ENCODE measurements around the gene ASIC3.
"Not testable (repeated sequence)": the region's sequence is repeated elsewhere in the genome, so short reads cannot be mapped to it uniquely, and the experiment has no call there.

The ASIC3 gene

DNA sequence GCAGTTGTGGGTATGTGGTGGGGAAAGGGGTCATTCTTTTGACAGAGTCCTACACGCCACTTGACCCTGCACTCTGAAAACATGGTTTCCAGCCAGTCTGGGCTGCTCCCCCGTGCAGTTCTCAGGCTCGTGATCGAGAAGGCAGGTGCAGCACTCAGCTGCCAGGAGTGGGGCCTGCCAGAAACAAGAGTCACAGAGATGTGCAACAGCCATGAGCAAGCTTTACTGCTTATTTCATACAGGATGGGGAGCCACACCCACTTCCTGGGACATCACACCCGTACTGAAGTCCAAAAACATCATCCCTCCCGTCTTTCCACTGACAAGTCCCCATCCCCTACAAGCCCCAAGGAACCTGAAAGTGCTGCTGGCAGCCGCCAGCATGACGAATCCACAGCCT is 33.4 kb upstream of the ASIC3 start:
- DNase-seq: no peak

- no peak for DNase-seq
Observed at GRCh38 chr7:151015967-151016366, 32.4 kb upstream of the ASIC3 start.

- no peak for DNase-seq
Observed at GRCh38 chr7:151016505-151016904, 31.8 kb upstream of the ASIC3 start.

- no peak for DNase-seq
Observed at GRCh38 chr7:151016942-151017341, 31.4 kb upstream of the ASIC3 start.

DNA sequence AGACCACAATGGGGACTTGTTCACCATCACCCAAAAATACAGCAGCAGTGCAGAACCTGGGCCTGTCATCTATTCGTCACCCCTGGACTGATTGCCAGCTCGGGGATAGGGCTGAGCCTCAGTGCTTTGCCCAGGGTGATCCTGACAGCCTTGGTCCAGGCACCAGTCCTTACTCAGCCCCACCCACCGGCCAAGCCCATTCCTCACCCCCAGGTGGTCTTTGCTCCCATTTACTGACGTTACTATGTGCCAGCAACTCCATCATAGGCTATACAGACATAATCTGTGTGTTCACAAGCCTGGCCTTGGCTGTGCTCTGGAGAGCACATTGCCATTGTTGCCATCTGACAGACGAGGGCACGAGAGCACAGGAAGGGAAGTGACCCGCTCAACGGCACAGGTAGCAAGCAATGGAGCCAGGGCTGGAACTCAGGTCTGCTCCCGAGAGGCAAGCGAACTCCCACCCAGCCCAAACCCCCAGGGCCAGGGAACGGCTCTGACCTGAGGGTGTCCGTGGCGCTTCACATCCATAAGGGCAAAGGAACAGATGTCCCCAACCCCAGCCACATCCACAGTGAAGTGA is 30.9 kb upstream of the ASIC3 start:
- DNase-seq: no peak

GRCh38 chr7:151017953-151018420 is 30.3 kb upstream of the ASIC3 start:
- peak; percentile 86 for DNase-seq

- DNase-seq: peak; percentile 70
Observed at GRCh38 chr7:151018421-151019129, 29.8 kb upstream of the ASIC3 start.

GRCh38 chr7:151019130-151019447 is 29.2 kb upstream of the ASIC3 start:
- DNase-seq: no peak

GRCh38 chr7:151020231-151020630 is 28.1 kb upstream of the ASIC3 start:
- no peak for DNase-seq

DNA sequence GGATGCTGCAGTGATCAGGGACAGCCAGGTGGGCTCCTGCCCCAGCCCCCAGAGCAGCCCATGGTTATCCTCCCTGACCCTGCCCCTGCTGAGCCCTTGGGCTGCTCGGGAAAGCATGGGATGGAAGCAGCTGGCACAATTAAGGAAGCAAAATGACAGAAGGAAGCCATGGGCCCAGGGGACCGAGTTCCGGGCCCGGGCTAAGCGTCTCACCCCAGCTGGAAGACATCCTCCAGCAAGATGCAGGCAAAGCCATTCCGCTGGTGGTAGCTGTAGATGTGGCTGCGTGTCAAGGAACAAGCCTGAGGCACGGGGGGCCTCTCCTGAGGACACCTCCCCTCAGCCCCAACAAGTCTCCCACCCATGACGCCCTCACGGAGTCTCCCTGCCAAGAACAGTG is 25.1 kb upstream of the ASIC3 start:
- no peak for DNase-seq

DNA sequence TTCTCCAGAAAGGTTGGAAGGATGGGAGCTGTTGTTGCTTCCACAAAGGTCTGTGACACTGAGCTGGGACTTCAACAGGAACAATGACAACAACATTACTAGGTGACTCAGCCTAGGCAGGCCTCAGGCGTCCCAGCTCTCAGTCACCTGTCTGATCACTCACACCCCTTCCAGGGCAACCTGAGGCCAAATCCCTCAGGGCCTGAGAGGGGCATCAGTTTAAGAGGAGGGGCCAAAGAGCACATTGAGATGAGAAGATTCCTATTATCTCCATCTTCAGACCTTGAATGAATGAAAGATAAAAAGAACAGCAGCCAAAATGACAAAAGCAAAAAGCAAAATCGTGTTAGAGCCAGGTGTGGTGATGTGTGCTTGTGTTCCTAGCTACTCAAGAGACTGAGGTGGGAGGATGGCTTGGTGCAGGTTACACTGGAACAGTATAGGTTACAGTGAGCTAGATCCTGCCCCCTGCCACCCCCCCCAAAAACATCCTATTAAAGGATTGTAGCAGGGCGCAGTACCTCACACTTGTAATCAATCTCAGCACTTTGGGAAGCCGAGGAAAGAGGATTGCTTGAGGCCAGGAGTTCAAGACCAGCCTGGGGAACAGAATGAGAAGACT is 23.8 kb upstream of the ASIC3 start, which contains the start of gene ATG9B:
TSS of gene ATG9B (minus strand) at position 60 of the 622 bp plus-strand sequence. CDS start 71 bp downstream, outside the sequence.
- DNase-seq: no peak

- DNase-seq: no peak
Observed at GRCh38 chr7:151025924-151026671, 22.2 kb upstream of the ASIC3 start.

DNA sequence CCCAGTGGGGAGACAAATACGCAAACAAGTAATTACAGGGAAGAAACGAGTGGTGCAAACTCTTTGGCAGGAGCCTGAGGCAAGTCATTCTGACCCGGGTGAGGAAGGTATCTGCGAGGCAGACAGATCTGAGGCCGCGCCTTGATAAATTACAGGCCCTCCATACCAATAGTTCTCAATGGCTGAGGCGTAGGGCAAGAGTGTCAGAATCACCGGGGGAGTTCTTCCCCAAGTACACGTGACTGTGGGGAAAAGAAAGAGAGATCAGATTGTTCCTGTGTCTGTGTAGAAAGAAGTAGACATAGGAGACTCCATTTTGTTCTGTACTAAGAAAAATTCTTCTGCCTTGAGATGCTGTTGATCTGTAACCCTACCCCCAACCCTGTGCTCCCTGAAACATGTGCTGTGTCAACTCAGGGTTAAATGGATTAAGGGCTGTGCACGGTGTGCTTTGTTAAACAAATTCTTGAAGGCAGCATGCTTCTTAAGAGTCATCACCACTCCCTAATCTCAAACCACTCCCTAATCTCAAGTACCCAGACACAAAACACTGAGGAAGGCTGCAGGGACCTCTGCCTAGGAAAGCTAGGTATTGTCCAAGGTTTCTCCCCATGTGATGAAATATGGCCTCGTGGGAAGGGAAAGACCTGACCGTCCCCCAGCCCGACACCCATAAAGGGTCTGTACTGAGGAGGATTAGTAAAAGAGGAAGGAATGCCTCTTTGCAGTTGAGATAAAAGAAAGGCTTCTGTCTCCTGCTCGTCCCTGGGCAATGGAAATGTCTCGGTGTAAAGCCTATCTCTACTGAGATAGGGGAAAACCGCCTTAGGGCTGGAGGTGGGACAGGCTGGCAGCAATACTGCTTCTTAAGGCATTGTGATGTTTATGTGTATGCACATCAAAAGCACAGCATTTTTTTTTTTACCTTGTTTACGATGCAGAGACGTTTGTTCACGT is 21.3 kb upstream of the ASIC3 start:
- not testable (repeated sequence) for DNase-seq

DNA sequence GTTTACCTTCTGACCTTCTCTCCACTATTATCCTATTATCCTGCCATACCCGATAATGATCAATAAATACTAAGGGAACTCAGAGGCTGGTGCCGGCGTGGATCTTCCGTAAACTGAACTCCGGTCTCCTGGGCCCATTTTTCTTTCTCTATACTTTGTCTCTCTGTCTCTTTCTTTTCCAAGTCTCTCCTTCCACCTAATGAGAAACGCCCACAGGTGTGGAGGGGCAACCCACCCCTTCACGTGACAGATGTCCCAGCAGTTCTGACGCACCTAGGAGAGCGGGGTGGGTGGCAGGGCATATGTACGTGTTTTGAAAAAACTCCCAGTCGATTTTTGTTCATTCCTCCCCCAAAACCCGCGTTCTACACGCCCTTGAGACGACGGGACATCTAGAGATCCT is 20.6 kb upstream of the ASIC3 start:
- not testable (repeated sequence) for DNase-seq

DNA sequence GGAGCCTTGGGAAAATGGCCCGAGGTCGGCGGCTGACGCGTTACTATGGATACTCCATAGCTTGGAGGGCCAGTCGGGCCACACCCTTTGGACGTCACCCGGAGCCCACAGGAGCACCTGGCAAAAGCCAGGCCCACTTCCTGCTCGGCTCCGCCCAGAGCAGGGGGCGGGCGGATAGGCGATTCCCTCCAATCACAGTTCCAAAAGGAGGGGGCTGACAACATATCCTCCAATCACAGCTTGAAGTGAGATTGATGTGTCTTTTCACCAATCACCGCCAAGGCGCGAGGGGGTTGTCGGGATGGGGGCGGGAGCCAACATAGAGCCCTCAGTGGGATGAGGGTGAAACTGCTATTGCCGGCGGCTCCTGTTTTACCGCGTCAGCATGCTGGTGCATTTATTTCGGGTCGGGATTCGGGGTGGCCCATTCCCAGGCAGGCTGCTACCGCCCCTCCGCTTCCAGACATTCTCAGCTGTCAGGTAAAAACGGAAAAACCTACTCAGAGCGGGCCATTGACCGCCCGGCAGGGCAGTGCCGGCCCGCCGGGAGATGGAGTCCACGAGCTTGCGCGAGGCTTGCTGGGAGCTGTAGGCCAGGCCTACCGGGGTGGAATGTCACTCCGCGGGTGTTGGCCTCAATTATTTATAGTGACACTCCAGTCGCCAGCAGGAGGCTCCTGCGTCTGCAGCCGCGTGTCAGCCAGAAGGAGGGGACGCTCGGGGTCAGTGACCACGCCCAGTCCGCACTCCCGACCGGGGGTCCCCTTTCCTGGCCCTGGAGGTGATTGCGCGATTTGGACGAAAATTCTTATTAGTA is 20.0 kb upstream of the ASIC3 start, which contains the start of gene ABCB8:
TSS of gene ABCB8 (plus strand) at position 320 of the 817 bp plus-strand sequence. CDS start at position 386, 66 bp downstream.
- DNase-seq: peak; percentile 99

GRCh38 chr7:151028948-151029501 is 19.3 kb upstream of the ASIC3 start:
- DNase-seq: no peak

DNA sequence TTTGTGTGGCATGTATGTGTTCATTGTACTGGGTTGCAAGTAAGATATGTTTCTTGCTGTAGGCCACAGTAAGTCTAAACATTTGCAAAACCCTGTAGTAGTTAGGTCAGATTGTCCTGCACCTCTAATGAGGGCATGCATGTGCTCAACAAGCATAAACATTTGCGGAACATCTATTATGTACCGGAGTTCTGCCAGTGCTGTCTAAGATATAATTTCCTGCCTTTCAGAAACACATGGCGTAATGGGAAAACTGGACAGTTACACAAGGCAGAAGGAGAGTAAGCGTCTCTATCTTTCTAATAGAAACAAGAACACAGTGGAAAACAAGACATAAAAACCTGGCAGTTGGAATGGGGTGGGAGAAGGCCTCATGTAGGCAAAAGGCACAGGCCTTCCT is 17.3 kb upstream of the ASIC3 start:
- DNase-seq: no peak

- no peak for DNase-seq
Observed at GRCh38 chr7:151032936-151033863, 15.1 kb upstream of the ASIC3 start.

DNA sequence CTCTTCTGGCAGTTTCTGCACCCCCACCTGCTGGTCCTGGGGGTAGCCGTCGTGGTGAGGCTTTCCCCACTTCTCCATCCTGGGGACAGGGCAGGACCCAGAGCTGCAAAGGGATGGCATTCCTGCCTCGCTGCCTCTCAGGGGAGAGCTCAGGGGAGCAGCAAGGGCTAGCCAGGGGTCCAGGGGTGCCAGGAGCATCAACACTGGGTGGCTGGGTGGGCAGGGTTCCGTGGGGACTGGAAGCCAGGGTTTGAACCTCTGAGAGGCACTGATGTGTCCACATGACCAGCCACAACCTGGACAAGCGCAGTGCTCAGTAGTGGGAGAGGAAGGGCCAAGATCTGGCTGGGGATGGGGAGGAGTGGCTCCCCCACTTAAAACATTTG is 14.5 kb upstream of the ASIC3 start:
- no peak for DNase-seq
